Hindlimb muscle (tissue), 1 donor: ENCODE data around the gene TK1. TPM values are rescaled to one million over a fixed set of nuclear protein-coding genes. Genes with fewer than 3 reads are reported as not detected.
"Not testable (repeated sequence)": the region's sequence is repeated elsewhere in the genome, so short reads cannot be mapped to it uniquely, and the experiment has no call there.

Experiments
- DNase-seq: peaks from one replicate; pipeline ENCODE4 v3.0.0-alpha.2; 2013
- polyA plus RNA-seq: library from polyadenylated mRNA; unstranded; fragments of 120-200 nt; gene quantifications from one replicate; pipeline ENCODE4 v1.2.1, GENCODE V29; 2013; ENCODE audit not compliant: insufficient read length

TK1 gene
- polyA plus RNA-seq, 1 donor: 19.7 TPM

- no peak for DNase-seq
Measured at GRCh38 chr17:78175643-78175981, 11.2 kb downstream of the TK1 start.

GRCh38 chr17:78174870-78175642 lies 11.8 kb downstream of the TK1 start:
- DNase-seq: no peak

- no peak for DNase-seq
Measured at GRCh38 chr17:78174346-78174869, 12.4 kb downstream of the TK1 start.

GRCh38 chr17:78173097-78173715 lies 13.6 kb downstream of the TK1 start:
- no peak for DNase-seq

GRCh38 chr17:78172249-78173051 lies 14.4 kb downstream of the TK1 start:
- no peak for DNase-seq

- not testable (repeated sequence) for DNase-seq
Measured at GRCh38 chr17:78171591-78172248, 15.1 kb downstream of the TK1 start.

- no peak for DNase-seq
Measured at GRCh38 chr17:78170692-78171590, 15.9 kb downstream of the TK1 start.

GRCh38 chr17:78168903-78169793 lies 17.7 kb downstream of the TK1 start:
- no peak for DNase-seq

GRCh38 chr17:78168242-78168902 lies 18.5 kb downstream of the TK1 start, which contains the start of gene SYNGR2:
Gene SYNGR2, plus strand, starts transcription at chr17:78168581. Its CDS starts 36 bp downstream, at chr17:78168617.
- DNase-seq: peak; percentile 65

- DNase-seq: no peak
Measured at GRCh38 chr17:78166416-78166815, 20.4 kb downstream of the TK1 start.

GRCh38 chr17:78164748-78165607 lies 21.9 kb downstream of the TK1 start:
- no peak for DNase-seq

GRCh38 chr17:78163881-78164747 lies 22.7 kb downstream of the TK1 start:
- no peak for DNase-seq

- DNase-seq: no peak
Measured at GRCh38 chr17:78159575-78160158, 27.2 kb downstream of the TK1 start.

GRCh38 chr17:78154903-78155811 lies 31.7 kb downstream of the TK1 start:
- DNase-seq: no peak

- DNase-seq: no peak
Measured at GRCh38 chr17:78151514-78152008, 35.3 kb downstream of the TK1 start.
